Epidermal melanocyte (primary cell): ENCODE results near the gene A3GALT2.
"Not testable (repeated sequence)": the region's sequence is repeated elsewhere in the genome, so short reads cannot be mapped to it uniquely, and the experiment has no call there.

Experiments
- DNase-seq: peaks from one replicate; pipeline ENCODE4 v3.0.0; 2011; ENCODE audit warnings: low spot score; ENCODE audit not compliant: insufficient read length

A3GALT2 gene

GRCh38 chr1:33314416-33314815 lies 6.5 kb downstream of the A3GALT2 start:
- no peak for DNase-seq

- no peak for DNase-seq
Measured at GRCh38 chr1:33312413-33312749, 8.5 kb downstream of the A3GALT2 start.

- no peak for DNase-seq
Measured at GRCh38 chr1:33311706-33312412, 9.0 kb downstream of the A3GALT2 start.

- no peak for DNase-seq
Measured at GRCh38 chr1:33310702-33311101, 10.2 kb downstream of the A3GALT2 start.

DNA sequence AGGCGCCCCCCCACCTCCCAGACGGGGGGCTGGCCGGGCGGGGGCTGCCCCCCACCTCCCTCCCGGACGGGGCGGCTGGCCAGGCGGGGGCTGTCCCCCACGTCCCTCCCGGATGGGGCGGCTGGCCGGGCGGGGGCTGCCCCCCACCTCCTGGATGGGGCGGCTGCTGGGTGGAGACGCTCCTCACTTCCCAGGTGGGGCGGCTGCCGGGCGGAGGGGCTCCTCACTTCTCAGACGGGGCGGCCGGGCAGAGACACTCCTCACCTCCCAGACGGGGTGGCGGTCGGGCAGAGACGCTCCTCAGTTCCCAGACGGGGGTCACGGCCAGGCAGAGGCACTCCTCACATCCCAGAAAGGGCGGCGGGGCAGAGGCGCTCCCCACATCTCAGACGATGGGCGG lies 11.5 kb downstream of the A3GALT2 start:
- not testable (repeated sequence) for DNase-seq

DNA sequence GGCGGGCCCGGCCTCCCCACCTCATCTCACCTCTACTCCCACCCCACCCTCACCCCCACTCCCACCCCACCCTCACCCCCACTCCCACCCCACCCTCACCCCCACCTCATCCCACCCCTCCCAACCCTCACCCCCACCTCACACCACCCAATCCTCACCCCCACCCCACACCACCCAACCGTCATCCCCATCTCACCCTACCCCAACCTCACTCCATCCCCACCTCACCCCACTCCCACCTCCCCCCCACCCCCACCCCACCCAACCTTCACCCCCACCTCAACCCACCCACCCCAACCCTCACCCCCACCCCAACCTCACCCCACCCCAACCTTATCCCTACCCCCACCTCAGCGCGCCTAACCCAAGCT lies 13.4 kb downstream of the A3GALT2 start:
- DNase-seq = no peak

DNA sequence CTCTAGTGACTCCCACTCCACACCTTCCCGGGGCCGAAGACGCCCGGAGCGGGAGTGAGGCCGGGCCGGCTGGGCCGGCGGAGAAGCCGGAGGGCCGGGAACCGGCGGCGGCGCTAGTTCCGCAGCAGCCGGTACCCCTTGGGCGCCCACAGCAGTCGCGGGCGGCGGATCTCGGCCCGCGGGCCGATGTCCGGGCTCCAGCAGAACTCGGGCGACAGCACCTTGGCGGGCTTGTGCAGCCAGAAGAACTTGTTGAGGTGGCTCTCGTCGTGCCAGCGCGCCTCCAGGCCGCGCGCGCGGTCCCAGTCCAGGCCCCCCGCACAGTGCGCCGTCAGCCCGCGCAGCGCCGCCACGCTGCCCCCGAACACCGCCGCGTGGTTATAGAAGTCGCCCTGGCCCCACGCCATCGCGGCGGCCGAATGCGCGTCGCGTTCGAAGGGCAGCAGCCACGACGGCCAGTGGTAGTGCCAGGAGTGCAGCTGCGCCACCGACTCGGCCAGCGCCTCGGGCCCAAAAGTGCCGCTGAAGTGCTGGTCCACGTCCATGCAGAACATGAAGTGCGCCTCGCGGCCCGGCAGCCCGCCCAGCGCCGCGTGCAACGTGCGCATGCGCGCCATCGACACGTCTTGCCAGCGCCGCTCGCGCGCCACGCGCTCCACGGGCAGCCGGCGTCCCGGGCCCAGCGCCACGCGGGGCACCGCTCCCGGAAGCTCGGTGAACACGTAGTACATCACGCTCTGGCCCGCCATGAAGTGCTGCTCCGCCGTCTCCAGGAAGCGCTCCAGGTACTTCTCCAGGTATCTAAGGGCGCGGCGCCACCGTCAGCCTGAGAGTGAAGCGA lies 14.0 kb downstream of the A3GALT2 start:
- DNase-seq = no peak

GRCh38 chr1:33305816-33306652 lies 14.9 kb downstream of the A3GALT2 start:
- DNase-seq = no peak

GRCh38 chr1:33305016-33305415 lies 15.9 kb downstream of the A3GALT2 start:
- no peak for DNase-seq

GRCh38 chr1:33302325-33302724 lies 18.6 kb downstream of the A3GALT2 start:
- no peak for DNase-seq

DNA sequence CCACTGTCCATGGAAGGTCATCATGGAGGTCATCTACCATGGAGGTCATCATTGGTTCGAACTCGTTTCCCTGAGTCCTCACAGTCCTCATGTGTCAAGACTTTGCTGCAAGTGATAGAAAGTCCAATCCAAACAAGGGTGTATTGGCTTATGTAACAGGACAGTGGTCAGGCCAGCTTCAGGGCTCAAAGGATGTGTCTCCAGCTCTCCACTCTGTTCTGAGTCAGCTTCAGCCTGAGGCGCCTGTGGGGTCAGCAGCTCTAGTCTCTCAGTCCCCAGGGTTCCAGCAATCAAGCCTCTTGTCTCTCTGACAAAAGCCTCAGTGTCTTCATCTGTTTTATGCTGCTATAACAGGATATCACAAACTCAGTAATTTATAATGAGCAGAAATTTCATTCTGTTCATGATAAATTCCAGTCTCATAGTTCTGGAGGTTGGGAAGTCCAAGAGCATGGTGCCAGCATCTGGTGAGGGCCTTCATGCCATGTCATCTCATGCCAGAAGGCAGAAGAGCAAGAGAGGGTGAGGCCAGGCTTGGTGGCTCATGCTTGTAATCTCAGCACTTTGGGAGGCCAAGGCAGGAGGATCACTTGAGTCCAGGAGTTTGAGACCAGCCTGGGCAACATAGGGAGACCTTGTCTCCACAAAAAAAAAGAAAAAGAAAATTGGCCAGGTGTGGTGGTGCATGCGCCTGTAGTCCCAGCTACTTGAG lies 19.5 kb downstream of the A3GALT2 start:
- DNase-seq = peak; percentile 52

- peak; percentile 44 for DNase-seq
Measured at GRCh38 chr1:33300673-33301072, 20.2 kb downstream of the A3GALT2 start.

DNA sequence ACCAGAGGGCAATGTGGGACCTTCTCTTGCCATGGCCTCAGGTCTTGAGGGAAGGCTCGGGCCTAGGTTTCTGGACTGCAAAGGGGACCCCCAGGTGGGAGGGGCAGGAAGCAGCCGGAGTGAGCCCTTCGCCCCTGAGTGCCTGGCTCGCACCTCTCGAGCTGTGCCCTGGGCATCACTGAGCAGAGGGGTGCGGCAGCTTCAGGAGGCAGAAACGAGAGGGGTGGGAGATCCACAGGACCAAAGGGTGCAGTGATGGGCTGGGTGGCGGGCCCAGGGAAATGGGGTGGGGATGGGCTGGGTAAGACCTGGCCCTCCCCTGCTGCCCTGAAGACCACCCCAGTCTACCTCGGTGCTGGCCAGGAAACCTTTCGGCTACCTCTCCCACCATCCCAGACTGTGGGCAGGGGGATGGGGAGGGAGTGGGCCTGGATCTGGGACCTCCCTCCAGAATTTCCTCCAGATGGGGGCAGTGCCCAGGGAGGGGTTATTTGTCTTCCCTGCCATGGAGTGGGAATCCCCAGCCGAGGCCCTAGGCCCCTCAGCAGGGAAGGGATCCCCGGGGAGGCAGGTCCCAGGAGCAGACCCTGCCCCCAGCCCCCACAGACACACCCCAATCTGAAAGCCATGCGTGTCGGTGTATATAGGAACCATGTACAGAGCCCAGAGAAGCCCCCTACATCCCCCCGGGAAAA lies 21.3 kb downstream of the A3GALT2 start:
- no peak for DNase-seq

DNA sequence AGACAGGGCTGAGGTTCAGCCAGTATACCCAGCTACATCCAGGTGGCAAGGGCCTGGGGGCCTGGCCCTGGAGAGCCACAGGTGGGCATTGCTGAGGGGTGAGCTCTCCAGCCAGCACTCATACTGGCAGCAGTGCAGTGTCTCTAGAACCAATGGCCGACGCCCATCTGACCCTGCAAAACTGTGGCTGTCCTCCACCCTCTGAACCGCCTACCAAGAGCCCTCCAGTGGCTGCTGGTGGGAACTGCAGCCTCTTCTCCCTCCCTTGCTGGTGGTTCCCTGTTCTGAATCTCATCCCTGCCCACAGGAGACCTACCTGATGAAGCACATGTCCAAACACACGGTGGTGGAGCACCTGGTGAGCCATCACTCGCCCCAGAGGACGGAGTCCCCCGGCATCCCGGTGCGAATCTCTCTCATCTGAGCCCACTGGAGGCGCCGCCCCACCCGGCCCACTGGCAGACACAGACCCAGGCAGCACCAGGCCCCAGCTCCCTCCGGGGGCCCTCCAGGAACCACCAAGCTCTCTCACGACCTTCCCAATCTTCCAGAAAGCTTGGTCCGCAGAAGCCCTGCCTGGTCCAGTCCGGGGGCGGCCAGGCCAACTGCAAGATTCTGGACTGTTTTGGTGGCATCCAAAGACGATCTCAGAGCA lies 22.1 kb downstream of the A3GALT2 start:
- DNase-seq = peak; percentile 42

- no peak for DNase-seq
Measured at GRCh38 chr1:33297911-33298622, 22.8 kb downstream of the A3GALT2 start.

DNA sequence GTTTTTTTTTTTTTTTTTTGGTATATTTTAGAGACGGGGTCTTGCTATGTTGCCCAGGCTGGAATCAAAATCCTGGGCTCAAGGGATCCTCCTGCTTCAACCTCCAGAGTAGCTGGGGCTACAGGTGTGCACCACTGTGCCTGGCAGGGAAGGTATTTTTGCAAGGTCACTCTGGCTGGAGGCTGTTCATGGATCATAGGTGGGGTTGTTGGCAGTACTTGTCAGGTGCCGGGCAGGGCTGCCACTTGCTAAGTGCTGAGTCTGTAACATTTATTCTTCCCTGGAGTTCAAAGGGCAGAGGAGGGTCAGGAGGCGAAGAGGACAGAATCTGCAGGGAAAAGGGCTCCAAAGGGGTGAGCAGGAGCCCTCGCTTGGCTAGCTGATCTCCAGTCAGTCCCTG lies 24.1 kb downstream of the A3GALT2 start:
- no peak for DNase-seq

GRCh38 chr1:33296082-33296458 lies 24.8 kb downstream of the A3GALT2 start:
- DNase-seq = no peak

- DNase-seq = peak; percentile 86
Measured at GRCh38 chr1:33295450-33296081, 25.3 kb downstream of the A3GALT2 start.

- DNase-seq = no peak
Measured at GRCh38 chr1:33295023-33295422, 25.9 kb downstream of the A3GALT2 start.
